Heart right ventricle (tissue), 16 donors: ENCODE results near the gene TXNL1. TPM values are rescaled to one million over a fixed set of nuclear protein-coding genes. Genes with fewer than 3 reads are reported as not detected.

Source experiments
- ATAC-seq, 8 donors: fragments of 200-7000 bp; cut with Tn5 transposase; one replicate each; pipeline ENCODE4 v1.9.1; 2020; ENCODE audit warnings: mild to moderate bottlenecking in 8 of 8, moderate library complexity in 8 of 8, moderate number of reproducible peaks in 1 of 8
- DNase-seq, 2 donors: peaks; one replicate each; pipeline ENCODE4 v3.0.0-alpha.2; 2020
- H3K27ac ChIP-seq, 10 donors: fragments of 200-600 bp; sonication (generic) in 2 of 10; one replicate each; pipeline versions ENCODE4 v1.5.0 to v1.8.0; 2020 to 2022; ENCODE audit warnings: mild to moderate bottlenecking in 3 of 10
- H3K27me3 ChIP-seq, 7 donors: fragments of 200-600 bp; one replicate each; pipeline ENCODE4 v1.8.0; 2021 to 2022; ENCODE audit warnings: mild to moderate bottlenecking in 2 of 7
- H3K36me3 ChIP-seq, 9 donors: fragments of 200-600 bp; sonication (generic) in 1 of 9; one replicate each; pipeline versions ENCODE4 v1.5.0 to v1.8.0; 2020 to 2022; ENCODE audit warnings: mild to moderate bottlenecking in 2 of 9
- H3K4me1 ChIP-seq, 9 donors: fragments of 200-600 bp; sonication (generic) in 1 of 9; one replicate each; pipeline versions ENCODE4 v1.5.0 to v1.8.0; 2020 to 2022; ENCODE audit warnings: mild to moderate bottlenecking in 4 of 9
- H3K4me3 ChIP-seq, 10 donors: fragments of 200-600 bp; sonication (generic) in 2 of 10; one replicate each; pipeline versions ENCODE4 v1.5.0 to v1.8.0; 2020 to 2022; ENCODE audit warnings: mild to moderate bottlenecking in 7 of 10, moderate library complexity in 2 of 10
- H3K9me3 ChIP-seq, 11 donors: fragments of 200-600 bp in 10 of 11; sonication (generic) in 2 of 11; one replicate each; pipeline versions ENCODE4 v1.5.0 to v1.8.0; 2013 to 2022; ENCODE audit warnings: mild to moderate bottlenecking in 2 of 11, control low read depth in 1 of 11, moderate library complexity in 1 of 11
- WGBS, 2 donors: extraction: QIAGEN DNeasy Blood & Tissue Kit; methylation state at CpG; one replicate each; pipeline ENCODE4 v1.1.7; 2013; ENCODE audit warnings: inconsistent platforms in 1 of 2; 5-methylcytosine and 5-hydroxymethylcytosine counted together
- intact Hi-C, 10 donors: fragments of 100-400 bp; cut with DNase I; formaldehyde crosslinking; loops; one replicate each; pipeline versions ENCODE4 v1.11.1 to v1.14.2; 2022
- polyA plus RNA-seq, 2 donors: library from polyadenylated mRNA; stranded (reverse); fragments of 200-250 nt; gene quantifications; one replicate each; pipeline ENCODE4 v1.2.3, GENCODE V29; 2013
- total RNA-seq, 10 donors: library from RNA; stranded (reverse); fragmentation: NEBNext Ultra II Directional in 3 of 10; extraction: Animal tissue kit (Norgen Biotek cat#: 25700) in 3 of 10; gene quantifications; one replicate each; pipeline versions ENCODE4 v1.2.1 to v1.2.4, GENCODE V29; 2021 to 2023
- TF ChIP-seq, protein P1 (sequence below), 9 donors: fragments of 200-600 bp; sonication (generic) in 2 of 9; IDR thresholded peaks; one replicate each; pipeline versions ENCODE4 v1.5.0 to v1.8.0; 2021 to 2022; ENCODE audit warnings: antibody characterized with exemption in 9 of 9, mild to moderate bottlenecking in 5 of 9, moderate library complexity in 1 of 9
- donor health status: Arrhythmogenic right ventricular cardiomyopathy.
- donor health status: ischemic (EF 13 %, LVEDD 7.1; RV severe dilation, severe dysfunction).
- donor health status: healthy with polysubstance abuse.
- donor health status: DM: no; HTN: yes; CAD: no.
- donor health status: DM: no; HTN: no; CAD: no.
- donor health status: ischemic (EF 25% LVEDD 6.9; RV normal size, moderate dysfunction).
- donor health status: ischemic (EF 25% LVEDD 5.7; RV mildly dilated, moderate dysfunction).
- donor health status: healthy.
- donor health status: DM: yes; HTN: yes; CAD: no.
- donor health status: Ischemic cardiomyopathy.
- donor health status: ischemic (EF 35%, LVEDD 5.7; RV mildly dilated, moderate dysfunction).
- donor health status: nonischemic (EF 11% LVEDD 7.7; RV severe dilation, severe dysfunction).
- donor health status: DM: yes; HTN: yes; CAD: no.
- donor health status: PGD.
- donor health status: ischemic (EF 29% LVEDD 5.4; RV normal size, mild dysfunction).
- donor health status: nonischemic (EF 23%, LVEDD 6.1; RV moderate dilation, normal function).

TXNL1 gene
- total and polyA plus RNA-seq, 12 donors = 45.0 to 112 (median 89.3) TPM

GRCh38 chr18:56662502-56662901, 24.1 kb upstream of the TXNL1 start:
- TF ChIP-seq, protein P1, sequence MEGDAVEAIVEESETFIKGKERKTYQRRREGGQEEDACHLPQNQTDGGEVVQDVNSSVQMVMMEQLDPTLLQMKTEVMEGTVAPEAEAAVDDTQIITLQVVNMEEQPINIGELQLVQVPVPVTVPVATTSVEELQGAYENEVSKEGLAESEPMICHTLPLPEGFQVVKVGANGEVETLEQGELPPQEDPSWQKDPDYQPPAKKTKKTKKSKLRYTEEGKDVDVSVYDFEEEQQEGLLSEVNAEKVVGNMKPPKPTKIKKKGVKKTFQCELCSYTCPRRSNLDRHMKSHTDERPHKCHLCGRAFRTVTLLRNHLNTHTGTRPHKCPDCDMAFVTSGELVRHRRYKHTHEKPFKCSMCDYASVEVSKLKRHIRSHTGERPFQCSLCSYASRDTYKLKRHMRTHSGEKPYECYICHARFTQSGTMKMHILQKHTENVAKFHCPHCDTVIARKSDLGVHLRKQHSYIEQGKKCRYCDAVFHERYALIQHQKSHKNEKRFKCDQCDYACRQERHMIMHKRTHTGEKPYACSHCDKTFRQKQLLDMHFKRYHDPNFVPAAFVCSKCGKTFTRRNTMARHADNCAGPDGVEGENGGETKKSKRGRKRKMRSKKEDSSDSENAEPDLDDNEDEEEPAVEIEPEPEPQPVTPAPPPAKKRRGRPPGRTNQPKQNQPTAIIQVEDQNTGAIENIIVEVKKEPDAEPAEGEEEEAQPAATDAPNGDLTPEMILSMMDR (IDR thresholded peaks at IDR 0.05) = no peak
- intact Hi-C loops = no loop called here
- peaks cover 0 to 28% (median 9%) of the 10 kb centered on the region in 9 donors for H3K4me1 ChIP-seq
- 91 to 93% methylated on average over 5 of the region's 5 CpGs for WGBS, 2 donors
- no peak for ATAC-seq
- no peak for DNase-seq
- no peak overlapping the region for H3K4me3 ChIP-seq
- no peaks in the 10 kb centered on the region for H3K27me3 ChIP-seq
- H3K36me3 ChIP-seq = no peaks in the 10 kb centered on the region
- H3K27ac ChIP-seq = no peak overlapping the region
- H3K9me3 ChIP-seq = no peaks in the 10 kb centered on the region

DNA sequence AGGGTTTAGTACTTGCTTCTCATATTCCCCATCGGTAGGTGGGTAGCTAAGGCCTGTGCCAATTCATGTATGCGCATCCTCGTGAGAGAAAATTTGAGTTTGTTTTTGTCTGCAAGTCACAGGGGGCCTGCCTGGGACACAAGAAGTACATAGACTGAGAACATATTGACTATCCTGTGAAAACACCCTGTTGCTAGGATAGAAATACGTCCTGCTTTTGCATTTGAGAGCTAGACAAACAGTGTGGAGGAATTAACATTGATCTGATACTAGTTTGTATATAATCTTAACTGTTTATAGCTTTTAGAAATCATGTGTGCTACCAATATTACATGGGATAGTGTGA, 23.6 kb upstream of the TXNL1 start:
- intact Hi-C loops = no loop called here

GRCh38 chr18:56661360-56662062, 23.1 kb upstream of the TXNL1 start:
- Histone ChIP-seq H3K9me3 (no peaks in the 10 kb centered on the region), H3K4me3 (no peak overlapping the region), H3K27me3 (no peaks in the 10 kb centered on the region), H3K4me1 (peaks cover 0 to 26% (median 6%) of the 10 kb centered on the region in 9 donors), H3K27ac (peak overlapping the region in 1 of 10 donors; percentile 25), H3K36me3 (no peaks in the 10 kb centered on the region)
- intact Hi-C loops = no loop called here
- WGBS, 2 donors = 38 to 44% methylated on average over 2 of the region's 2 CpGs
- ATAC-seq (peak in 2 of 8 donors; percentile 25 to 37), DNase-seq (no peak)
- TF ChIP-seq, protein P1 (IDR thresholded peaks at IDR 0.05) = no peak

More for the DNA sequence above, 23.6 kb upstream of the TXNL1 start:
- DNase-seq = no peak
- H3K4me1 ChIP-seq = peaks cover 0 to 27% (median 7%) of the 10 kb centered on the region in 9 donors
- H3K27me3 ChIP-seq = no peaks in the 10 kb centered on the region
- H3K27ac ChIP-seq = no peak overlapping the region
- ATAC-seq = no peak
- H3K36me3 ChIP-seq = no peaks in the 10 kb centered on the region
- WGBS, 2 donors = 49% methylated on average over 4 of the region's 4 CpGs
- H3K9me3 ChIP-seq = no peaks in the 10 kb centered on the region
- no peak overlapping the region for H3K4me3 ChIP-seq
- TF ChIP-seq, protein P1 (IDR thresholded peaks at IDR 0.05) = no peak

DNA sequence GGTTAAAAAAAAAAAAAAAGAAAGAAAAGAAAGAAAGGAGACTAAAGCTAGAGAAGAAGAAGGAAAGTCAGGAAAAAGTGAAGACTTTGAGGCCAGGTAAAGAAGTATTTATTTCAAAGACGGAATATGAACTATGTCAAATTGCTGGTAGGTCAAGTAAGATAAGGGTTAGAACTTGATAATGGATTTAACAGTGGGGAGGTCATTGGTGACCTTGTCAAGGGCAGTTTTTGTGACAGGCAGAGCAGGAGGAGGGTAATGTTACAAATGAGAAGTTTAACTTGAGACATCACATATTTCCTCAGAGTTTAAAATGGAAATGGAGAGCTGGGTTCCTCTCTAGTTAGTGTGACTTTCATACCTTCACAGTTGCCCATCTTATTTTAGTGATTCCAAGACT, 22.3 kb upstream of the TXNL1 start:
- Histone ChIP-seq H3K27ac (peak overlapping the region in 1 of 10 donors; percentile 25), H3K9me3 (no peaks in the 10 kb centered on the region), H3K4me3 (no peak overlapping the region), H3K4me1 (peaks cover 0 to 26% (median 6%) of the 10 kb centered on the region in 9 donors), H3K36me3 (no peaks in the 10 kb centered on the region), H3K27me3 (no peaks in the 10 kb centered on the region)
- TF ChIP-seq, protein P1 (IDR thresholded peaks at IDR 0.05) = no peak
- ATAC-seq (peak in 1 of 8 donors; percentile 53), DNase-seq (no peak)
- intact Hi-C loops = no loop called here
- WGBS, 2 donors = 57 to 69% methylated on average over 1 of the region's 1 CpG
